B cell (primary cell): Measurements from ENCODE around the gene WNK4. TPM values are rescaled to one million over a fixed set of nuclear protein-coding genes. Genes with fewer than 3 reads are reported as not detected.
A peak's percentile ranks its signal among the peaks of the same experiment; 100 is the strongest.

Source experiments
- ATAC-seq: fragments of 200-7000 bp; cut with Tn5 transposase; one replicate; pipeline ENCODE4 v1.10.0; 2021; ENCODE audit warnings: low read depth, mild to moderate bottlenecking, moderate number of reproducible peaks, moderate library complexity
- CTCF ChIA-PET: fragments of 350-600 bp; sonication (Branson Sonifier 250); formaldehyde crosslinking; loops from one replicate; lab custom pipeline; 2021; ENCODE audit warnings: antibody characterized with exemption, inconsistent platforms; lab: Charles Lee
- POLR2A ChIA-PET: fragments of 350-600 bp; sonication (Branson Sonifier 250); formaldehyde crosslinking; loops from one replicate; lab custom pipeline; 2021; ENCODE audit warnings: antibody characterized with exemption; lab: Charles Lee
- DNase-seq: peaks from one replicate; pipeline ENCODE4 v3.0.0; 2013
- H2AFZ ChIP-seq: 2 replicates; pipeline ENCODE4 v1.6.1; 2012; ENCODE audit warnings: mild to moderate bottlenecking, low read depth, low read length; ENCODE audit not compliant: insufficient read depth, poor library complexity, severe bottlenecking
- H3K27ac ChIP-seq, 2 donors: 1 replicate in 1 of 2; 2 replicates in 1 of 2; pipeline ENCODE4 v1.5.1; 2012 to 2013; ENCODE audit warnings: low read length in 2 of 2, mild to moderate bottlenecking in 2 of 2, moderate library complexity in 1 of 2
- H3K27me3 ChIP-seq, 4 experiments: fragments of 200-600 bp in 1 of 4; sonication (generic) in 1 of 4; replicated peaks in 1 of 4; 1 replicate in 2 of 4; 2 replicates in 2 of 4; pipeline versions ENCODE4 v1.6.1 to v1.7.0; 2013 to 2016; ENCODE audit warnings: low read length in 3 of 4, mild to moderate bottlenecking in 2 of 4, mixed read lengths in 1 of 4, moderate library complexity in 1 of 4; ENCODE audit not compliant: insufficient read depth in 4 of 4, control insufficient read depth in 3 of 4; ENCODE audit errors: control extremely low read depth in 1 of 4
- H3K36me3 ChIP-seq, 2 experiments: replicated peaks in 1 of 2; 1 replicate in 1 of 2; 2 replicates in 1 of 2; pipeline versions ENCODE4 v1.6.1 to v1.7.1; 2013; ENCODE audit warnings: low read length in 1 of 2; ENCODE audit not compliant: insufficient read depth in 2 of 2, control insufficient read depth in 1 of 2; ENCODE audit errors: control extremely low read depth in 1 of 2, extremely low read depth in 1 of 2
- H3K4me1 ChIP-seq, 2 donors: fragments of 200-600 bp in 1 of 2; sonication (generic) in 1 of 2; 1 replicate in 1 of 2; 2 replicates in 1 of 2; pipeline versions ENCODE4 v1.5.1 to v1.6.1; 2013 to 2017; ENCODE audit warnings: low read length in 2 of 2; ENCODE audit not compliant: control insufficient read depth in 2 of 2, insufficient read depth in 2 of 2
- H3K4me2 ChIP-seq: replicated peaks from 2 replicates; pipeline ENCODE3; 2012; ENCODE audit warnings: mild to moderate bottlenecking, low read depth, low read length; ENCODE audit not compliant: poor library complexity, severe bottlenecking
- H3K4me3 ChIP-seq, 5 experiments: fragments of 200-600 bp in 1 of 5; sonication (generic) in 1 of 5; 1 replicate in 3 of 5; 2 replicates in 2 of 5; pipeline versions ENCODE4 v1.5.1 to v1.7.0; 2011 to 2016; ENCODE audit warnings: low read length in 4 of 5, mild to moderate bottlenecking in 4 of 5, low read depth in 2 of 5, control low read depth in 1 of 5, moderate library complexity in 1 of 5; ENCODE audit not compliant: insufficient read depth in 1 of 5; ENCODE audit errors: control extremely low read depth in 1 of 5, extremely low read depth in 1 of 5
- H3K79me2 ChIP-seq: fragments of 200-600 bp; sonication (generic); one replicate; pipeline ENCODE4 v1.6.0; 2016; ENCODE audit warnings: low read length; ENCODE audit not compliant: control insufficient read depth, insufficient read depth
- H3K9ac ChIP-seq: fragments of 200-600 bp; sonication (generic); 2 replicates; pipeline ENCODE4 v1.6.1; 2017; ENCODE audit warnings: mild to moderate bottlenecking, low read length, moderate library complexity
- H3K9me3 ChIP-seq, 3 donors: one replicate each; pipeline versions ENCODE4 v1.6.1 to v1.7.1; 2013; ENCODE audit warnings: low read length in 2 of 3; ENCODE audit not compliant: control insufficient read depth in 2 of 3, insufficient read depth in 1 of 3; ENCODE audit errors: control extremely low read depth in 1 of 3
- H4K20me1 ChIP-seq: 2 replicates; pipeline ENCODE4 v1.6.0; 2012; ENCODE audit warnings: mild to moderate bottlenecking, low read length; ENCODE audit not compliant: insufficient read depth, control insufficient read depth, poor library complexity, severe bottlenecking
- H3K27ac Mint-ChIP-seq: one replicate; pipeline ENCODE4 v1.8.0; 2021; ENCODE audit warnings: mixed read lengths
- H3K27me3 Mint-ChIP-seq: one replicate; pipeline ENCODE4 v1.8.0; 2021; ENCODE audit warnings: mixed read lengths
- H3K4me1 Mint-ChIP-seq: one replicate; pipeline ENCODE4 v1.8.0; 2021; ENCODE audit warnings: mixed read lengths
- H3K4me3 Mint-ChIP-seq: one replicate; pipeline ENCODE4 v1.8.0; 2021; ENCODE audit warnings: mixed read lengths
- H3K9me3 Mint-ChIP-seq: one replicate; pipeline ENCODE4 v1.8.0; 2022; ENCODE audit warnings: mixed read lengths; ENCODE audit not compliant: insufficient read depth
- CTCF ChIP-seq: fragments of 200-600 bp; IDR thresholded peaks from one replicate; pipeline ENCODE4 v1.8.0; 2022; ENCODE audit warnings: antibody characterized with exemption, mild to moderate bottlenecking
- EZH2 ChIP-seq: IDR thresholded peaks from 2 replicates; pipeline ENCODE4 v1.6.1; 2012; ENCODE audit warnings: borderline replicate concordance, low read depth, mild to moderate bottlenecking, moderate library complexity, low read length; ENCODE audit not compliant: insufficient read depth, poor library complexity, severe bottlenecking
- WGBS: methylation state at CpG from one replicate; pipeline ENCODE4 v1.1.5; 2013; ENCODE audit warnings: missing lambda C conversion rate; ENCODE audit not compliant: insufficient coverage; 5-methylcytosine and 5-hydroxymethylcytosine counted together
- intact Hi-C: fragments of 100-400 bp; cut with micrococcal nuclease; formaldehyde crosslinking; loops from one replicate; pipeline ENCODE4 v1.10.0; 2022
- polyA plus RNA-seq: library from polyadenylated mRNA; depleted of rRNA; stranded (reverse); fragments of >200 nt; gene quantifications from 2 replicates; pipeline ENCODE4 v1.2.3, GENCODE V29; 2012
- total RNA-seq, 2 donors: library from RNA; stranded (reverse); fragments of 120-200 nt in 1 of 2; gene quantifications; 1 replicate in 1 of 2; 2 replicates in 1 of 2; pipeline versions ENCODE4 v1.2.3 to v1.2.4, GENCODE V29; 2013 to 2022

Gene WNK4
- total and polyA plus RNA-seq, 2 donors (not counting 1 experiment from before 2014, with no cell fraction given), result 0.03 to 0.44 TPM

- H3K9me3 Mint-ChIP-seq, result no peaks in the 10 kb centered on the region
- no peak for ATAC-seq
- Histone ChIP-seq H3K4me2 (peak overlapping the region; percentile 81), H3K27ac (peak overlapping the region; percentile 4 to 69), H3K27me3 (no peaks in the 10 kb centered on the region), H4K20me1 (no peaks in the 10 kb centered on the region), H3K4me1 (peaks cover 14 to 21% of the 10 kb centered on the region in 2 donors), H3K9ac (peak overlapping the region; percentile 87), H3K36me3 (peaks cover 0 to 2% of the 10 kb centered on the region in 2 experiments), H3K79me2 (peaks cover 23% of the 10 kb centered on the region), H3K4me3 (peak overlapping the region; percentile 59 to 90 (median 76)), H3K9me3 (peaks cover 0 to 3% (median 0%) of the 10 kb centered on the region in 3 donors), H2AFZ (peak overlapping the region; percentile 92)
- peak overlapping the region; percentile 83 for H3K27ac Mint-ChIP-seq
- no peak for TF ChIP-seq CTCF
- no peak for TF ChIP-seq EZH2
- WGBS, result 80% methylated on average over 1 of the region's 10 CpGs
- intact Hi-C loops, result loop anchor here (1.0 kb wide), 3 partner anchors 25 to 53 kb away; partner anchors contain the start of genes BECN1, EZH1 and VPS25
- POLR2A ChIA-PET, result interaction anchor here (1.2 to 2.1 kb wide), 2 partner anchors 25 to 26 kb away, joined by 5 to 9 read pairs; partner anchors contain the start of genes BECN1 and VPS25
- peaks cover 5% of the 10 kb centered on the region for H3K27me3 Mint-ChIP-seq
- H3K4me1 Mint-ChIP-seq, result peaks cover 27% of the 10 kb centered on the region
- DNase-seq, result no peak
- H3K4me3 Mint-ChIP-seq, result peak overlapping the region; percentile 96
- CTCF ChIA-PET, result interaction anchor here (0.5 to 1.3 kb wide), 5 partner anchors 22 to 220 kb away, joined by 3 to 4 read pairs (median 3); partner anchors contain the start of gene BECN1
Measured at GRCh38 chr17:42798011-42798382, 17.6 kb downstream of the WNK4 start.
